Brain microvascular endothelial cell (primary cell): Measurements from ENCODE around the gene SLC7A1.

Experiments
- DNase-seq: peaks from one replicate; pipeline ENCODE4 v3.0.0-alpha.2; 2020
- H3K27ac ChIP-seq: fragments of 250-450 bp; sonication (Bioruptor Pico); 2 replicates; pipeline ENCODE4 v1.5.1; 2020; ENCODE audit warnings: mild to moderate bottlenecking, moderate library complexity
- H3K27me3 ChIP-seq: fragments of 250-450 bp; sonication (Bioruptor Pico); replicated peaks from 2 replicates; pipeline ENCODE4 v1.5.1; 2020; ENCODE audit warnings: mild to moderate bottlenecking
- H3K36me3 ChIP-seq: fragments of 250-450 bp; sonication (Bioruptor Pico); replicated peaks from 2 replicates; pipeline ENCODE4 v1.5.1; 2020; ENCODE audit warnings: mild to moderate bottlenecking
- H3K4me3 ChIP-seq: 2 replicates; pipeline ENCODE4 v1.5.1; 2011; ENCODE audit warnings: low read depth, mild to moderate bottlenecking, control low read depth, low read length, moderate library complexity
- in situ Hi-C: cut with HindIII; loops from 2 replicates; pipeline ENCODE4 v1.10.0; 2017; ENCODE audit warnings: low sequenced_read_pairs, low pct_ligation_motif_present
- TF ChIP-seq, protein P1 (sequence below): IDR thresholded peaks from 2 replicates; pipeline ENCODE4 v1.5.1; 2011; ENCODE audit warnings: low read depth, mild to moderate bottlenecking, moderate library complexity, low read length, control low read depth, inconsistent platforms; ENCODE audit errors: missing control alignments

Gene SLC7A1

DNA sequence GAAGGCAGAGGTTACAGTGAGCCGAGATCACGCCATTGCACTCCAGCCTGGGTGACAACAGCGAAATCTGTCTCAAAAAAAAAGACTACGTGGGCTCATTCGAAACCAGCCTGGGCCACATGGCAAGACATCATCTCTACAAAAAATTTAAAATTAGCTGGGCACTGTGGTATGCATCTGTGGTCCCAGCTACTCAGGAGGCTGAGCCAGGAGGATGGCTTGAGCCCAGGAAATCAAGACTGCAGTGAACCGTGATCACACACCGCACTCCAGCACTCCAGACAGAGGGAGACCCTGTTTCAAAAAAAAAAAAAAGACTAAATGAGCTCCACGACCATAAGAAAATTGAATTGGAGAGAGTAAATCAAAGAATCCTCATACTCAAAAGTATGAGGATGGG is 53.1 kb downstream of the SLC7A1 start:
- Histone ChIP-seq H3K4me3 (no peak overlapping the region), H3K27me3 (no peaks in the 10 kb centered on the region), H3K36me3 (peaks cover 23% of the 10 kb centered on the region), H3K27ac (no peak overlapping the region)
- in situ Hi-C loops = no loop called here
- TF ChIP-seq, protein P1, sequence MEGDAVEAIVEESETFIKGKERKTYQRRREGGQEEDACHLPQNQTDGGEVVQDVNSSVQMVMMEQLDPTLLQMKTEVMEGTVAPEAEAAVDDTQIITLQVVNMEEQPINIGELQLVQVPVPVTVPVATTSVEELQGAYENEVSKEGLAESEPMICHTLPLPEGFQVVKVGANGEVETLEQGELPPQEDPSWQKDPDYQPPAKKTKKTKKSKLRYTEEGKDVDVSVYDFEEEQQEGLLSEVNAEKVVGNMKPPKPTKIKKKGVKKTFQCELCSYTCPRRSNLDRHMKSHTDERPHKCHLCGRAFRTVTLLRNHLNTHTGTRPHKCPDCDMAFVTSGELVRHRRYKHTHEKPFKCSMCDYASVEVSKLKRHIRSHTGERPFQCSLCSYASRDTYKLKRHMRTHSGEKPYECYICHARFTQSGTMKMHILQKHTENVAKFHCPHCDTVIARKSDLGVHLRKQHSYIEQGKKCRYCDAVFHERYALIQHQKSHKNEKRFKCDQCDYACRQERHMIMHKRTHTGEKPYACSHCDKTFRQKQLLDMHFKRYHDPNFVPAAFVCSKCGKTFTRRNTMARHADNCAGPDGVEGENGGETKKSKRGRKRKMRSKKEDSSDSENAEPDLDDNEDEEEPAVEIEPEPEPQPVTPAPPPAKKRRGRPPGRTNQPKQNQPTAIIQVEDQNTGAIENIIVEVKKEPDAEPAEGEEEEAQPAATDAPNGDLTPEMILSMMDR = no peak
- no peak for DNase-seq

DNA sequence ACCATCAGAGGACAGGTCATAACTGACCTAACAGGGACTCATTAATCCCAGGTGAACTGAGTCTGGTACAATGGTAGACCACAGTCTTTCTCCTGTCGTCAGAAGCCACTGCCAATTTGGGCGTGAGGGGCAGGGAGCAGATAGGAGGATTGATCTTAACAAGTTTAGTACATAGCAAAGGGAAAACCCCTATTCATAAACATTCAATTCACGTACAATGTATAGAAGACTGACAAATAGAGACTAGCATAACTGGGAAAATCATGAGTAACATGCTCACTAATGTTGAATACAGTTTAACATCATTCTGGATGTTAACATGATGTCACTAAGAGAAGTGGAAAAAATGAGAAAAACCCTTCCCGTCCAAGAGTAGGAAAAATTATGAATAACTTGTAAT is 54.1 kb downstream of the SLC7A1 start:
- no peaks in the 10 kb centered on the region for H3K27me3 ChIP-seq
- no peak overlapping the region for H3K4me3 ChIP-seq
- in situ Hi-C loops = no loop called here
- H3K27ac ChIP-seq = no peak overlapping the region
- TF ChIP-seq, protein P1 = no peak
- no peak for DNase-seq
- peaks cover 23% of the 10 kb centered on the region for H3K36me3 ChIP-seq

DNA sequence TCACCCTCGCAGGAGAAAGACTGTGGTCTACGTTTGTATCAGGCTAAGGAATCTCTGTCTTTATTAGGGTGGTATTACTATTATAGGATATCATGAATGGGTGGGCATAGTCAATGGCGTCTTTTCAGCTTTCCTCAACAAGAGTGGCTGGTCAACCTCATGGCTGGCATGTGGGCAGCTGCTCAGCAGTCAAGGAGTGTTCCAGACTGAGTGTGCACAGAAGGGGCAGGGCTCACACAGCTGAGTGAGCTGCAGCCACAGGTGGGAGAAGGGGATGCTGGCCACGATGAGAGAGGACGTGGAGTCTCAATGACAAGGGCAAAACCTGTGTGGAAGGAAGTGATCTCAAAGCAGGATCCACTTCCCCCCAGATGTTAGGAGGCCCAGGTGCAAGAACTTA is 54.7 kb downstream of the SLC7A1 start:
- no peak overlapping the region for H3K4me3 ChIP-seq
- TF ChIP-seq, protein P1 = no peak
- in situ Hi-C loops = no loop called here
- no peaks in the 10 kb centered on the region for H3K27me3 ChIP-seq
- DNase-seq = no peak
- H3K36me3 ChIP-seq = peaks cover 26% of the 10 kb centered on the region
- no peak overlapping the region for H3K27ac ChIP-seq

DNA sequence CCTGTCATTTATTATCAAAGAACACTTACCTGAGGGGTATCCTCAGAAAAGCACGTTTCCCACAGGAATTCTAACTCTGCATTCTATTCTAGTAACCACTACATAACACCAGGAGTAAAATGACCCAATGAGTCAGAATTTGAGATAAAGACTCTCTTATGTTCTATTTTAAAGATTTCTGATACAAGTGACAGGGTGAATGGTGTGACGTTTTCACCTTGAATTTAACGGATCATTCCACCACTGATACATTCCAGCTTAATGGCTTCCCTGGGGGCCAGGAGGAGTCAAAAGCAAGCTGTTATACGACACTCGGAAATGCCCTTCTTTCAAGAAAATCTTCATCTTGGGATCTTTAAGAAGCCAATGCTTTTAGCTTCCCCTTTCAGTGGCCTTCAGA is 55.2 kb downstream of the SLC7A1 start:
- H3K27ac ChIP-seq = no peak overlapping the region
- H3K27me3 ChIP-seq = no peaks in the 10 kb centered on the region
- peaks cover 25% of the 10 kb centered on the region for H3K36me3 ChIP-seq
- in situ Hi-C loops = no loop called here
- no peak overlapping the region for H3K4me3 ChIP-seq
- no peak for DNase-seq
- TF ChIP-seq, protein P1 = no peak

DNA sequence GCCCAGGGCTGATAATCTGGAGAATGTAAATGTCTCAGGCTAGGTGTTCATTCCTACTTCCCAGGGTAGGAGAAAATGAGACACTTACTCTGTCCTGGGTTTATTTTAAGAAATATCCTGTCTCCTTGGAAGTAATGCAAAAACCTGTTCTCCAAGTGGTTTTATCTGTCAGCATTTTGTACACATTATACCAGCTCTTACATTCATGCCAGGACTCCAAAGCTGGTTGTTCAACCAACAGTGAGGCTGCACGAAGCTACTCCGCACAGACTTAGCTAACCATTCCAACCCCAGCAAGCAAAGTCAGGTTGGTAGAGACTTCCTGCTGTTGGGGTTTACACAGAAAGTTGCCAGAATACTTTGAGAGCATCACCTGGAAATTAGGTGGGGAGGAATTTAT is 55.6 kb downstream of the SLC7A1 start:
- TF ChIP-seq, protein P1 = no peak
- peaks cover 25% of the 10 kb centered on the region for H3K36me3 ChIP-seq
- H3K27me3 ChIP-seq = no peaks in the 10 kb centered on the region
- no peak overlapping the region for H3K4me3 ChIP-seq
- no peak for DNase-seq
- H3K27ac ChIP-seq = no peak overlapping the region
- in situ Hi-C loops = no loop called here

DNA sequence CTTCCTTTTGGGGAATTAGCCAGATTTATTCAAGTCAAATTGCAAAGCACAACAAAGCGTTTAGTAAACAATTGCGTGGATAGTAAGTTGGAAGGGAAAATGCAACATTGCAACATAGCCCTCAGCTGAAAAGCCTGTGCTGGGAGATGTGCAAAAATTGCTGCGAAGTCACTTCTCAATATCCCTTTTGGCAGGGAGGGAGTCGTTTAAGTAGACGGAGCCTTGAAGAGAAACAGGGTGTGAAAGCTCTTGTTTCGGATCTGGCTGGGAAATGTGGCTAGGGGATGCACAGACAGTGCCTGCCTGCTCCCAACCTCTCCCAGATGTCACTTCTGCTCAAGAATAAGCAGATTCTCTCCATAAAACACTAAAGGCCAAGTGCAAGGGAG is 56.8 kb downstream of the SLC7A1 start:
- Histone ChIP-seq H3K27ac (no peak overlapping the region), H3K27me3 (no peaks in the 10 kb centered on the region), H3K36me3 (peaks cover 35% of the 10 kb centered on the region), H3K4me3 (no peak overlapping the region)
- TF ChIP-seq, protein P1 = no peak
- no peak for DNase-seq
- in situ Hi-C loops = no loop called here
